ENCODE data around the gene EN1.

- TF ChIP-seq CTCF (IDR thresholded peaks at IDR 0.05), result no peak
- TF ChIP-seq POLR2A (IDR thresholded peaks at IDR 0.05), result no peak
Observed at GRCh38 chr2:118811514-118812115, 35.8 kb downstream of the EN1 start.

Data from testis (tissue), 2 donors.